ENCODE data around the gene PDE6B. TPM values are rescaled to one million over a fixed set of nuclear protein-coding genes. Genes with fewer than 3 reads are reported as not detected.

The PDE6B gene
- total RNA-seq, 2 experiments from 2014 or later = not detected

GRCh38 chr4:650951-651883, 25.8 kb downstream of the PDE6B start:
- no peak overlapping the region for H2AFZ ChIP-seq (ENCODE audit: low read length)
- POLR2A ChIA-PET = no interaction called here
- H3K4me3 ChIP-seq (ENCODE audit: low read depth, low read length, poor library complexity, severe bottlenecking) = no peak overlapping the region
- H3K79me2 ChIP-seq (ENCODE audit: insufficient read depth, low read depth, low read length) = no peaks in the 10 kb centered on the region
- BruUV-seq (replicated peaks) = no TSS peak
- intact Hi-C loops (cut with micrococcal nuclease; ENCODE audit: unreplicated experiment) = no loop called here
- no peaks in the 10 kb centered on the region for H3K9me2 ChIP-seq (ENCODE audit: insufficient read depth, low read length)
- no peak overlapping the region for H3K27ac ChIP-seq (ENCODE audit: low read depth, low read length, poor library complexity, severe bottlenecking)
- DNase-seq (ENCODE audit: low spot score) = no peak
- H3K9me3 ChIP-seq (ENCODE audit: low read length) = no peaks in the 10 kb centered on the region
- no peaks in the 10 kb centered on the region for H3K36me3 ChIP-seq (ENCODE audit: insufficient read depth, low read length)
- no peaks in the 10 kb centered on the region for H3K4me1 ChIP-seq (ENCODE audit: insufficient read depth, low read length, poor library complexity, severe bottlenecking)
- no peak for TF ChIP-seq EZH2phosphoT487 (IDR thresholded peaks at IDR 0.05; ENCODE audit: borderline replicate concordance, low read depth, low read length)
- no peak for TF ChIP-seq CTCF (conservative IDR thresholded peaks at IDR 0.05; ENCODE audit: low read length)
- CTCF ChIA-PET (ENCODE audit: unreplicated experiment) = no interaction called here
- H3K4me2 ChIP-seq (ENCODE audit: low read length) = no peak overlapping the region
- H4K20me1 ChIP-seq (ENCODE audit: insufficient read depth, low read length) = no peaks in the 10 kb centered on the region

- Histone ChIP-seq H3K4me3 (ENCODE audit: low read depth, low read length, poor library complexity, severe bottlenecking) (no peak overlapping the region), H3K36me3 (ENCODE audit: insufficient read depth, low read length) (no peaks in the 10 kb centered on the region), H3K9me3 (ENCODE audit: low read length) (no peaks in the 10 kb centered on the region), H3K79me2 (ENCODE audit: insufficient read depth, low read depth, low read length) (no peaks in the 10 kb centered on the region), H3K4me2 (ENCODE audit: low read length) (no peak overlapping the region), H4K20me1 (ENCODE audit: insufficient read depth, low read length) (no peaks in the 10 kb centered on the region), H2AFZ (ENCODE audit: low read length) (no peak overlapping the region), H3K4me1 (ENCODE audit: insufficient read depth, low read length, poor library complexity, severe bottlenecking) (no peaks in the 10 kb centered on the region), H3K9me2 (ENCODE audit: insufficient read depth, low read length) (no peaks in the 10 kb centered on the region), H3K27ac (ENCODE audit: low read depth, low read length, poor library complexity, severe bottlenecking) (no peak overlapping the region)
- DNase-seq (ENCODE audit: low spot score) = no peak
- BruUV-seq (replicated peaks) = no TSS peak
- TF ChIP-seq CTCF (conservative IDR thresholded peaks at IDR 0.05; ENCODE audit: low read length) = no peak
- no peak for TF ChIP-seq EZH2phosphoT487 (IDR thresholded peaks at IDR 0.05; ENCODE audit: borderline replicate concordance, low read depth, low read length)
- intact Hi-C loops (cut with micrococcal nuclease; ENCODE audit: unreplicated experiment) = no loop called here
- ChIA-PET CTCF (ENCODE audit: unreplicated experiment) (no interaction called here), POLR2A (no interaction called here)
Observed at GRCh38 chr4:651884-652642, 26.7 kb downstream of the PDE6B start.
